Measurements from ENCODE around the gene SRGAP2C.
"Not testable (repeated sequence)": the region's sequence is repeated elsewhere in the genome, so short reads cannot be mapped to it uniquely, and the experiment has no call there.

SRGAP2C gene

DNA sequence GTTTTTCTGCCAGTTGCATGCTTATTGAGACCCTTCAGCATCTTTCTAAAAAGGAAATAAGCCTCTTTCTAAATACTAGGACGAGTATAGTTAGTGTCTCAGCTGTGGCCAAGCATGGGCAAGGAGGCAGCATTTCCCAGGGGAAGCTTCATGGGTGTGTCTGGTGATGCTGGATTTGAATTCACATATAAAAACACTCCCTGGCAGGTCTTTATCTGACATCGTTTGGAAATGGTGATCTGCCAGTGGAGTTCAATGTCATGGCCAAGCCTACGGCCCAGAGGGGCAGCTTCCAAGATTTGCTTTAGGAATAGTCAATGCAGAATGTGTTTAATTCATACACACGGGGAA is 94.7 kb downstream of the SRGAP2C start:
- DNase-seq (ENCODE audit: low read depth, low spot score): not testable (repeated sequence)

DNA sequence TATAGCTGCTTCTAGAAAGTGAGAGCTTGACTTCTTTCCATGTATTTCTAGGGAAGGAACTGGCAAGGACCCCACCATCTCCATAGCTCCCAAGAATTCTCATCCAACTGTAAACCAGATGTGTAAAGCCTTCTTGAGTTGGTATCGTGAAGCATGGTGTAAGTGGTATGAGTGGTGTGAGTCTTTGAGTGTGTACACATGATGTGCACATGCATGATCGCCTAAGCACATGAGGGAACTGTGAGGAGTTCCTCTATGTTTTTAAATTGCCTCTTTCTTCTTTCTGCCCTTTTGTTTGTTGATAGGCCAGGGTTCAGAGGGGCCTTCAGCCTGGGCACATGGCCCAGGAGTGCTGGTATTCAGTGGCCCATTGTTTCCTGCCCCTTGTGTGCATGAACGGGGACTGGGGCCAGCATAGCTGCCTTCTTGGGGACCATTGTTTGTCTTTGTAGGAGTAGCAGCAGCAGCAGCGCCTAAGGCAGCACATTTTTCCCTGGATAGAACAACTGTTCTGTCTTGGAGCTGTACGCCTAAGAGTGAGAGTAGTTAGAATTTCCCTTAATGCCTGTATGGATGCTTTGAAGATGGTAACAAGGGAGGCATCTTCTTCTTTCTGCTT is 96.0 kb downstream of the SRGAP2C start:
- DNase-seq (ENCODE audit: low read depth, low spot score): not testable (repeated sequence)

DNA sequence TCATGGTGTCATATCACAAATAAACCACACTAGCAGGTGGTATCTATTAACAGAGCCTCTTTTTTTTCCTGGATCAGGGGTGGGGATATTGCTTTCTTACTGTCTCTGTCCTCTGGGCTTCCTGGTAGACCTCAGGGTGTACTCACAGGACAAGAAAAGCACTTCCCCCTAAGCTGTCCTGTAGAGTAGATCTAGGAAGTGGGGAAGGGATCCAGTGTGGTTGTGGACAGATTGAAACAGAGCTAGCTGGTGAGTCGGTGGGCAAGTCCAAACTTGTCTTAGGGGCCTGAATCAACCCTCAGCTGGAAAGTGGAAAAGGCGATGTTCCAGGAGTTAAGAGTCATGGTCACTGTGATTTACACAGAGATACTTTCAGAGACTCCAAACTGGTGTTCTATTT is 96.7 kb downstream of the SRGAP2C start:
- not testable (repeated sequence) for DNase-seq (ENCODE audit: low read depth, low spot score)

GRCh38 chr1:121283587-121284180 is 98.9 kb downstream of the SRGAP2C start:
- DNase-seq (ENCODE audit: low read depth, low spot score): not testable (repeated sequence)

- DNase-seq (ENCODE audit: low read depth, low spot score): not testable (repeated sequence)
Measured at GRCh38 chr1:121292590-121292989, 107.8 kb downstream of the SRGAP2C start.

- DNase-seq (ENCODE audit: low read depth, low spot score): not testable (repeated sequence)
Measured at GRCh38 chr1:121293263-121294204, 108.8 kb downstream of the SRGAP2C start.

DNA sequence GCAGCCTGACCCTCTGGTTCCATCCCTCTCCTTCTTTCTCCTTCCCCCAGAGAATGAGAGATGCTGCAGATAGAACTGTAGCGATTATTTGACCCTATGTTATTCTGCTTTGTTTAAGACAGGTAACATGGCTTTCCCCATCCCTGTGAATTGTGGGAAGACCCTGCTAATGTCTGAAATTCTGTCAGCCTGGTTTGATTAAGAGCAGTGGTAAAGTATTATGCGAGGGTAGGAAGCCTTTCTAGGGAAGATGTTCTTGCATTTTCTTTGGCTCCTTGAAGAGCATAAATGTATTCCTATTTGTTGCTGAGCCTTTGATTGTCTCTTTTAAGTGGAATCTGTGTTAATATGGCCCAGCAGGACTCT is 109.4 kb downstream of the SRGAP2C start:
- DNase-seq (ENCODE audit: low read depth, low spot score): not testable (repeated sequence)

GRCh38 chr1:121296563-121296962 is 111.8 kb downstream of the SRGAP2C start:
- DNase-seq (ENCODE audit: low read depth, low spot score): not testable (repeated sequence)

GRCh38 chr1:121298529-121298928 is 113.8 kb downstream of the SRGAP2C start:
- DNase-seq (ENCODE audit: low read depth, low spot score): not testable (repeated sequence)

DNA sequence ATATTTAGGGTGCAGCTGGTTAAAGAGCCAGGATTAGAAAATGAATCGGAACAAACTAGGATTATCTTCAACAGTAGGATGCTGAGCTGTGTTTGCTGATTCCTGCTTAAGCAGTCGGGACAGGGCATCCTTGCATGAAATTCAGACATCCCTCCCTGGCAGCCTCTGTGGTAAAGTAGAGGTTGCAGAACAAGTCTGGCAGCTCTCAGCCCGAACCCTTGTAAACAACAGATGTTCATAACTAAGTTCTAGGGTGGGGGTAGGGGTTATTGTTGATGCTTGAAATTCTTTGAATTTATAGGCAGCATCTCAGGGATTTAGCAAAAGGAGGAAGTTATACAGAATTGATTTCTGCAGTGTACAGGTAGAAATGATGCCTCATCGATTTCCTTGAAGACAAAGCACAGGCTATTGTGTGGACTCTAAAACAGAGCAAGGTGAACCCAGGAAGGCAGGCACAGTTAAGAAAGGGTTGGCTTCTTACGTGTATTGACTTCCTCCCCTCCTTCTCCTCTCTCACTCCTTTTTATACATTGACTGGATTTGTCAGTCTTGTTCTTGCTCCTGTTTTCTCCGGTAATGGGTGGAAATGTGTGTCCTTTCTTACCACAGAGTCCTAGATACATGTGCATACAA is 114.9 kb downstream of the SRGAP2C start:
- DNase-seq (ENCODE audit: low read depth, low spot score): not testable (repeated sequence)

- not testable (repeated sequence) for DNase-seq (ENCODE audit: low read depth, low spot score)
Measured at GRCh38 chr1:121301876-121302275, 117.1 kb downstream of the SRGAP2C start.

GRCh38 chr1:121307759-121308158 is 123.0 kb downstream of the SRGAP2C start:
- not testable (repeated sequence) for DNase-seq (ENCODE audit: low read depth, low spot score)

GRCh38 chr1:121315509-121315908 is 130.7 kb downstream of the SRGAP2C start:
- not testable (repeated sequence) for DNase-seq (ENCODE audit: low read depth, low spot score)

DNA sequence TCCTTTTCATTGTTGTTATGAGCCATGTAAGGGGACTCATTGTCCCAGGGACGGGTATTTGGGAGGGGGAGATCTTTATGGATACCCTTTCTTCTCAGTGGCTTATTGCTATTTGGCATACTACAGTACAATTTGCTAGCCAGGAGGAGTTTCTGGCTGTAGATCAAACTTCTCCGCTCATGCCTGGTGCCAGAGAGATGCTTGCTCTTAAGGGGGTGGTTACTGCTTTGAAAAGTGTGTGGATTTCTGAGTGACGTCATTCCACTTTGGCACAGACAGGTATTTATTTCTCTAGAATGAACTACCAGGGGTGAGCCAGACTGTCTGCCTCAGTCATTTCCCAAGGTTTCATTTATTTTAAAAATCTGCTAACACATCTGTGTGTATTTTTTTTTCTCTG is 131.3 kb downstream of the SRGAP2C start:
- not testable (repeated sequence) for DNase-seq (ENCODE audit: low read depth, low spot score)

- not testable (repeated sequence) for DNase-seq (ENCODE audit: low read depth, low spot score)
Measured at GRCh38 chr1:121317491-121318468, 133.0 kb downstream of the SRGAP2C start.

- DNase-seq (ENCODE audit: low read depth, low spot score): not testable (repeated sequence)
Measured at GRCh38 chr1:121318687-121319086, 133.9 kb downstream of the SRGAP2C start.

GRCh38 chr1:121321660-121322059 is 136.9 kb downstream of the SRGAP2C start:
- DNase-seq (ENCODE audit: low read depth, low spot score): not testable (repeated sequence)

DNA sequence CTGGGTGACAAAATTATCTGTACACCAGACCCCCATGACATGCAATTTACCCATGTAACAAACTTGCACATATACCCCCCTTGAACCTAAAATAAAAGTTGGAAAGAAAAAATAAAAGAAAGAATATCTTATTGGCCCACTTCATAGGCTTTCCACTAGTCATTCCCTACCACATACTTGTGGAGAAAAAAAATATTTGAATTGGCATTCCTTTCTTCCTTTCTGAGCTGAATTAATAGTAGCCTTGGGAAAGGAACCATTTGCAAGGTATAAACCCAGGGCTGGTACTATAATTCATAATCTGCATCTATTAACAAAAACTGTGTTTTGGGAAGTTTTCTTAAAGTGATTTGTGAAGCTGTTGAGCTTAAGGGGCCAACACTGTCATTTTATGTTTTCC is 140.0 kb downstream of the SRGAP2C start:
- not testable (repeated sequence) for DNase-seq (ENCODE audit: low read depth, low spot score)

DNA sequence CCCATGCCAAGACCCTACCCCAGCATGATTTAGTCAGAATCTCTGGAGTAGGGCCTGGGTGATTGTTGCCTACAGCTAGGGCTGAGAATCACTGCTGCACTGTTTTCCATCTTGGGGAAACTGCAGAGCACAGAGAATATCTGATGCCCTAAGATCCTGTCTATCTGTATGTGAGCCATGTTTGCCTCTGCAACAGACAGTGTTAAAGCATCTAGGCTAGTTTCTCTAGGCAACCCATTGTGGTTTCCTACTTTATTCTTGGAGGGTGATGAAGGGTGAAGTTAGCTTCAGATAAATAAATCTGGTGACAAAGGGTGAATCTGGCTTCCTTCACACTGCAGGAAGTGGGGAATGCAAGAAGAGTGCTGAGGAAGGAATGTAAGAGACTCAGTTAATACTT is 147.4 kb downstream of the SRGAP2C start:
- DNase-seq (ENCODE audit: low read depth, low spot score): not testable (repeated sequence)

Measured in ELF-1 (cell line).